CMK (cell line): Measurements from ENCODE around the gene AOX1.
"Not testable (repeated sequence)": the region's sequence is repeated elsewhere in the genome, so short reads cannot be mapped to it uniquely, and the experiment has no call there.

Source experiments
- DNase-seq: peaks from one replicate; pipeline ENCODE4 v3.0.0-alpha.2; 2010; ENCODE audit warnings: low read depth

Gene AOX1

DNA sequence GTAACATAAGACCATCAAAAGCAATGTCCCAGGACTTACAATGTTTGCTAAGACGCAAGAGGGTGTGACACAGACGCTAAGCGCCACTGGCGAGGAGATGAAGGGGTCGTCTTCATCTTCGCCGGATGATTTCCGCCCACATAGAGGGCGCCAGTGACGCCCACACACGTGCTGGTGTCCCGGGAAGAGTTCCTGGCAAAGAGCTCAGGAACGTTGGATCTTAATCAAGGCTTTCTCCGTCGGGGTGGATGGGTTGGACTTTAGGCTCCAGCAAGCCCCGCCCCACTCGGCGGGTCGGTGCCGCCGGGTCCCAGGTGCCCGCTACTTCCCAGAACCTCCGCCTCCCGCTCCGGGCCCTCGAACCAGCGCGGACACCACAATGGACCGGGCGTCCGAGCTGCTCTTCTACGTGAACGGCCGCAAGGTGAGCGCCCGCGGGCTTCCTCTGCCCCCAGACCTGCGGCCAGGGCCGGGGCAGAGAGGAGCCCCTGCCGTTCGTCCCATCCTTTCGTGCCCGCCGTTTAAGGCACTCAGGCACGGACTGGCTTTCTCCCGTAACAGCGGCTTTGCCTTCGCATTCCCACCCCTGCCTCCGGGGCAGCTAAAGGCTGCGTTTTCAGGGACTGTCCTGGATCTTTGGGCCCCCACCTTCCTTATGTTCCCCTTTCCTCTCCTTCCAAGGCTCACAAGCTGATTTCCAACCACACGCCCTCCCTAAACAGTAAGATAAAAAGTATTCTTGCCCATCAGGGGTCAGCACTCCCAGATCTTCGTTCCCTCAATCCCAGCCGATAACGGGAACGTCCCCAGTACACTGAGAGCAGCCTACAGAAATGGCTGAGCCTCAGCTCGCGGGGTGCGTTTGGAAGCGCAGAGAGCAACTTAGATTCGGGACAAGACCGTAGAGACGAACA is at the start of gene AOX1:
Gene AOX1 (plus strand): TSS at position 285 of the 914 bp plus-strand sequence. CDS start 95 bp downstream, at position 380.
- DNase-seq: no peak

DNA sequence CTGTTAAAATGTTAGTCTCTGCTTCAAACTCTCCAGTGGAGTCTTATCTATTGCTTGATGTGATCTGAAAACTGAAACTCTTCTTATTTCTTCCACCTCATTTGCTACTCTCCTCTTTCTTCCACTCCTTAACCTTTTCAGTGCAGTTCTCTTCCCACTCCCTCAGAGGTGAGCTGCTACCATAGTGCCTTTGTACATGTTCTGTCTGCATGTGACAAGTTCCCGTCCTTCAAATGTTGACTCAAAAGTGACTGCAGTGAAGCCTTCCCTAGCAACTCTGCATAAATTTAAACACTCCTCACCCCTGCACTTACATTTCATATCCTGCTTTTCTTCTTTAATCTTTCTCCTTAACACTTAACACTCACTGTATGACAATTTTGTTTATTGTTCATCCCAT is 47.7 kb upstream of the AOX1 start:
- no peak for DNase-seq

DNA sequence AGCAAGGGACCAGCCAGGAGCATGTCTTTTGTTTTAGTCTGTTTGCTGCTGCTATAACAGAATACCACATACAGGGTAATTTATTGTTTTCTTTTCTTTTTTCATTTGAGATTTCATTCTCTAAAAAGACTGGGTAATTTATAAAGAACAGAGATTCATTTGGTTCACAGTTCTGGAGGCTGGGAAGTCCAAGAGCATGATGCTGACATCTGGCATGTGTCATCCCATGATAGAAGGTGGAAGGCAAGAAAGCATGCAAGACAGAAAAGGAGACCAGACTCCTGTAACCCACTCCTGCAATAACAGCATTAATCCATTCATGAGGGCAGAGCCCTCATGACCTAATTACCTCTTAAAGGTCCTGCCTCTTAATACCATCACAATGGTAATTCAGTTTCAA is 45.0 kb upstream of the AOX1 start:
- DNase-seq: no peak

DNA sequence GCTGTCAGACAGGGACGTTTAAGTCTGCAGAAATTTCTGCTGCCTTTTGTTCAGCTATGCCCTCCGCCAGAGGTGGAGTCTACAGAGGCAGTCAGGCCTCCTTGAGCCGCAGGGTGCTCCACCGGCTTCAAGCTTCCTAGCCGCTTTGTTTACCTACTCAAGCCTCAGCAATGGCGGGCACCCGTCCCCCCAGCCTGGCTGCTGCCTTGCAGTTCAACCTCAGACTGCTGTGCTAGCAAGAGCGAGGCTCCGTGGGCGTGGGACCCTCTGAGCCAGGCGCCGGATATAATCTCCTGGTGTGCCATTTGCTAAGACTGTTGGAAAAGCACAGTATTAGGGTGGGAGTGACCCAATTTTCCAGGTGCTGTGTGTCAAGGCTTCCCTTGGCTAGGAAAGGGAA is 19.2 kb upstream of the AOX1 start:
- not testable (repeated sequence) for DNase-seq

DNA sequence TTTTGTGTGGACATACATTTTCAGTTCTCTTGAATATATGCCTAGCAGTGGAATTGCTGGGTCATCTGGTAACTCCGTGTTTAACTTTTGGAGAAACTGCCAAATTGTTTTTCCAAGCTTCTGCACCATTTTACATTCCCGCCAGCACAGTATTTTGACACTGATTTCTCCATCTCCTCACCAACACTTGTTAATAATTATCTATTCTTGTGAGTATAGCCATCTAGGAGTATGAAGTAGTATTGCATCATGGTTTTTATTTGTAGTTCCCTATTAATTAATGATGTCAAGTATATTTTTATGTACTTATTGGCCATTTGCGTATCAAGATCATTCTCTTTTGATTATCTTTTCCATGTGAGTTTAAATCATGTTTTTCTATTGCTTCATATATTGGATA is 17.9 kb upstream of the AOX1 start:
- no peak for DNase-seq

DNA sequence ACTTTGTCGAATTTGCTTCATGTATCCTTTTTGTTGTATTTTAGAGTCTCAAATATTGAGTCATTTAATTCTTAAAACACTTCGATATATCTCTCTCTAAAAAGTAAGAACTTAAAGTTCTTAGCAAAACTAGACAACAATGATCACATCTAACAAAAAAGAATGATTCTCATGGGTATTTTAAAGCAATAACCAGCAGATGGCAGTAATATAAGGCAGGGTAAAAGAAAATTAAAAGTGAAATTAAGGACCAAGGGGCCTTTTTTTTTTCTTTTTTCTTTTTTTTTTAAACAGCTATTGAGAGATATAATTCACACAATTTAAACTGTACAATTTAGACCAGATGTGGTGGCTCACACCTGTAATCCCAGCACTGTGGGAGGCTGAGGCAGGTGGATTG is 9.9 kb upstream of the AOX1 start:
- no peak for DNase-seq

DNA sequence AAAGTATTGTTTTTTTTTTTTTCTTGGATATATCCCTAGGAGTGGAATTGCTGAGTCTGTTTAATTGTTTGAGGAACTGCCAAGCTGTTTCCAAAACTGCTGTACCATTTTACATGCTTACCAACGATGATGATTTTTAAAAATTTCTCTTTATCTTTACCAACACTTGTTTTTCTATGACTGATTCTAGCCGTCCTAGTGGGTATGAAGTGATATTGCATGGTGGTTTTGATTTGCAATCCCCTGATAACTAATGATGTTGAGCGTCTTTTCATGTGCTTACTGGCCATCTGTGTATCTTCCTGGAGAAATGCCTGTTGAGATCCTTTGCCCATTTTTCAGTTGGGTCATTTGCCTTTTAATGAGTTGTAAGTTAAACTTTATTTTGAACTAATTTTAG is 8.8 kb upstream of the AOX1 start:
- no peak for DNase-seq

DNA sequence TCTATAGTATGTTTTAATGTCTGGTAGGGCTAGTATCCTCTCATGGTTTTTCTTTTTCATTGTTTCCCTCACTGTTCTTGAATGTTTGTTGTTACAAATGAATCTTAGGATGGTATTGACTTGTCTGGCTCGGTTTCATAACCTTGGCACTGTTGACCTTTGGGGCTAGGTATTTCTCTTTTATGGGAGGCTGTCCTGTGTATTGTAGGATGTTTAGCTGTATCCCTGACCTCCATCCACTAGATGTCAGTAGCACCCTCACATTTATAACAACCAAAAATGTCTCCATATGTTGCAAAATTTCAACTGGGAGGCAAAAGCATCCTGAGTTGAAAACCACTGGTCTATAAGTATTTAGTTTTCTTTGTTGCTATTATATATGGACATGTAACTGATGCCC is 7.0 kb upstream of the AOX1 start:
- DNase-seq: no peak

DNA sequence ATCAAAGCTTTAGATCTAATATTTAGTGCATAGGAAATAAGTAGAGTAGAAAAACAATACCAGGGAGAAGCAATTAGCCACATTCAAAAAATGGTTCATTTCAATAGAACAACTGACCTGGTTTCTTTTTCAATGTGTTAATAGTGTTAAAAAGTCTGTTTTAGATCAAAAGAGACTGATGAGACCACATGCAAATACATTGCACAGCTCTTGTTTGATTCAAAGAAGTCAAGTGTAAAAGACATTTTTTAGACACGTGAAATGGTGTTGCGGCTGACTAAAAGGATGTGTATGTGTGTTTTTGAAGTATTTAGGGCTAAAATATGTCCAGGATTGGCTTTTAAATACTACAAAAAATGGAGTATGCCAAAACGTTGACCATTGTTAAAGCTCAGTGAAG is 1.2 kb upstream of the AOX1 start:
- DNase-seq: no peak

DNA sequence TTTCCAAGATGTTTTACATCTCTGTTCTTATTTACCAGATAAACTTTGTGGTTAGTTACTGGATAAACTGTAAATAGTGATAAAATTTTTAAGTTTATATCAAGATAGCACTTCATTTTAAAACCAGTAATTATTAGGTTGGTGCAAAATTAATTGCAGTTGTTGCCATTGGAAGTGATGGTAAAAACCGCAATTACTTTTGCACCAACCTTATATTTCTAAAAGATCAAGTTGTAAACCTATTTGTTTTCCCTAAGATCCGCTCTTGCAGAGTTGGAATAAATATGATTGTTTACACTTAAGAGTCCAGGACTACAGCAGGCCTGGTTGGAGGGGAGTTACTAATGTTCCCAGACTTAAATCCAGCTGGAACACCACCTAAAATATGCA is 479 bp upstream of the AOX1 start:
- no peak for DNase-seq

DNA sequence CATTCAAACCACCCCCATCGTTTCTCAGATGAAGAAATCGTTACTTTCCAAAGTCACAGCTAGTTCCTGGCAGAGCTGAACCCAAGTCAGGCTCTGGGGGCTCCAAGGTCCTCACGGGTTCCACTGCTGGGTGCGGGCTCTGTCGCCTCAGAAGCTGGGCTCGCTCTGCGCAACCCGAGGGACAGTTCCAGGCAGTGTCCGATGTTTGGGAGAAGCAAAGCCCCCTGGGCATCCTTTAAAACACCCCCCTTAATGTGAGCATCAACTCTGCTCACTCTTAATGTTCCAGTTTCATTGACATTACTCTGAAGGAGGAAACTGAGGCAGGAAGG is 796 bp downstream of the AOX1 start:
- DNase-seq: no peak

DNA sequence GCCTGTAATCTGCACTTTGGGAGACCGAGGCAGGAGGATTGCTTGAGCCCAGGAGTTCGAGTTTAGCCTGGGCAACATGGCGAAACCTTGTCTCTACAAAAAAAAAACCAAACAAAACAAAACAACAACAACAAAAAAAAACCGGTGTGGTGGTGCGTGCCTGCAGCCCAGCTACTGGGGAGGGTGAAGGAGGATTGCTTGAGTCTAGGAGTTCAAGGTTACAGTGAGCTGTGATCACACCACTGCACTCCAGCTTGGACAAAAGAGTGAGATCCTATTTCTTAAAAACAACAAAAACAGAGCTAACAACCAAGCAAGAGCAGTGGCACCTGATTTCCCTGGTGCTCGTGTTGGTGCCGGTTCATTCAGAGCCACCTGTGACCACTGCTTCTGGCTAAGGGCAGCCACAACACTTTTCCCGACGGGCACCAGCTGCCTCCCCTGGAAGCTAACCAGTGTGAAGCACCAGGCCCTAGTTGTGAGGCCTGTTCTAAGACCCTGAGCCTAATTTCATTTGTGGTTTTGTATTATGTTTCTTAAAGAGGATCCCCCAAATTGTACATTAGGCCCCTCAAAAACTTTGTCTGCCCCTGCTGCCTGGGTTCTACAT is 1.3 kb downstream of the AOX1 start:
- DNase-seq: no peak

DNA sequence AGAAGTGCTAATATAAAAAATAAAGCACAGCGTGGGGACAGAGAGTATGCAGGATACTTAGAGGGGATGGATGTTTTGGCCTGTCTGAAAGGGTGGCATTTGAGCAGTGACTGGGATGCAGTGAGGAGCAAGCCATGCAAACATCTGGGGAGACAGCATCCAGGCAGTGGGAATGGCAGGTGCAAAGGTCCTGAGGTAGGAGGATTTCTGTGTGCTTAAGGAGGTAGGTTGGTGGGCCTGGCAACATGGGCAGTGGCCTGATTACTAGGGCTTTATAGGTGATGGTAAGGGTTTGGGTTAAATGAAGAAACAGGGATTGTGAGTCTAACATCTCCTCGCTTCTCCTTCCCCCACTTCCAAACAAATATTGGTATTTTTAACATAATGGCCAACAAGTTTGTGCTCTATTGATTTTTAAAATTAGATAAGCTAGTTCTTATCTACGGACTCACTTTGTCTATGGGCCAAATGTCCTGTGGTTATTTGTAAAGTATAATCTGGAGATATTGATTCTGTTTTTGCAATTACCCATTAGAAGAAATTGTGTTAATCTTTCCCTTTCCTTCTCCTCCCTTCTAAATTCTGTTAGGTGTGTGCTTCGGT is 2.4 kb downstream of the AOX1 start:
- no peak for DNase-seq

DNA sequence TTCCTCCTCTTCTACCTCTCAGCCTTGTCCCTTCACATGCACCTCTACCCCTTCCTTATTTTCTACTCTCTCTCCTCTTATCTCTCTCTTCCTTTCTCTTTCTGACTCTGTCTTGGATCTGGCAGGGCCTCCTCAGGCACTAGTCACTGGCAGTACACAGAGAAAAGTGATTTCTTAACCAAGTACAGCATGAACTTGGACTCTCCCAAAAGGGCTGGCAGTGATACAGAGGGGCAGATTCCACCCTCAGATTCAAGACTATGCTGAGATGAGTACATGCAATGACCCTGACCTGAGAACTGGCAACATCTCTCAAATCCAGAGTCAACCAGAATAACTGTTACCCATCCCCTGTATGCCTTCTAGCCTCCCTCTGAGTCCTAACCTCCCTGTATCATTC is 4.3 kb downstream of the AOX1 start:
- DNase-seq: no peak

DNA sequence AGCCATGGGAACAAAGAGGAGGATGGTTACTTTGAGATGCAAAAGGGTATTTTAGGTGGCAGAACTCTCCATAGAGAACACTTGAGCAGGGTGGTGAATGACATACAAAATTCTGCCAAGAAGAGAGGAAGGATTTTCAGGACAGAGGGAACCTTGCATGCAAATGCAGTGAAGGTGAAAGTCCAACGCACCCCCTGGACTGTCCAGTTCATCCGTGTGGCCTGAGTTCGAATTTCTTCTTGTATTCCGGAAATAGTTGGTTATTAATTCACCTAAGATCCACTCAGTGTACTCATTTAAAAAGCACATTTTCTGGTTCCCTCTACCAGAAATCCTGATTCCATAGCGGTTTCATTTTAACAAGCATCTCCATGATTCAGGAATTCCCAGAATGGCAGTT is 5.5 kb downstream of the AOX1 start:
- DNase-seq: no peak

DNA sequence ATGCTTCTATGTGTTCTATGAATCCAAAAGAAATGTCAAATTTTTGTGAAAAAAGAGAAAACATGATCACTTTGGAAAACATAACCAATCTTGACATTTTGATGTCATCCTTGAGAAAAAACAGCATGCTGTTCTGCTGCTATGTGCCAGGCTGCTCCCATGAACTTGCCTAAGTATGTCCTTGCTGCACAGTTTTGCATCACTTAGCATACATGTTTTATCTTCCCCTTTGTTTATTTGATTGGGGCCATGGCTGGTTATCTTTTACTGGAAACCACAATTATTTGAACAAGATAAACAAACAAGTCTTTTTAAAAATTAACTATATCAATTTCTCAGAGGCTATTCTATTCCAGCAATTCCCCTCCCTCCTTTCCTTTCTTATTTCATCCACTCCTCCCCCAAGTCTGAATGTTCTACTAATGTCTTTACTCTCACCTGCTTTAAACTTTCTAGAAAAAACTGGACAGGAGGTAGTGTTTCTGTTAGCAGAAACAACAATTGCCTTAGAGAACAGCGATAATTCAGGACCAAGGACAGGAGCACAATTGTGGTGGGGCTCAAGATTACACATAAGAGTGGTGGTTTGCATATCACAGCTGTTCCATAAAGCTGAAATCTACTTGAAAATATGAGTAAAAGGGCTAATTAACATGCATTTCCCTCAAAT is 6.7 kb downstream of the AOX1 start:
- no peak for DNase-seq

DNA sequence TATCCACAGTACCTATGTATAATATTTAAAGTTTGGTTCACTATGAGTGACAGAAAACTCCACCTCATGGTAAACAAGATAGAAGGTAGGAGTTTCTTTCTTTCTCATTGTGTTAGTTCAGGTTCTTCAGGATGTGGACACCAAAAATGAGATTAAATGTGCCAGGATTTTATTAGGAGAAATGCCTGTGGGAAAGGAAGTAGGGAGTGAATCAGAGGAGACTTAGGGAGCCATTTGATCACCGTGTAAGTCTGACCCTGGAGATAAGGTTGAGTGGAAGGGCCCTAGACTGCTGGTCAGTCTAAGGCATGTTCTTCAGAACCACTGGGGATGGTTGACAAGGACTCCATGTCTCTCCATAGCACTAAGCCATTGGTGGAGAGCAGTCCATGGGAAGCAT is 8.1 kb downstream of the AOX1 start:
- DNase-seq: no peak

DNA sequence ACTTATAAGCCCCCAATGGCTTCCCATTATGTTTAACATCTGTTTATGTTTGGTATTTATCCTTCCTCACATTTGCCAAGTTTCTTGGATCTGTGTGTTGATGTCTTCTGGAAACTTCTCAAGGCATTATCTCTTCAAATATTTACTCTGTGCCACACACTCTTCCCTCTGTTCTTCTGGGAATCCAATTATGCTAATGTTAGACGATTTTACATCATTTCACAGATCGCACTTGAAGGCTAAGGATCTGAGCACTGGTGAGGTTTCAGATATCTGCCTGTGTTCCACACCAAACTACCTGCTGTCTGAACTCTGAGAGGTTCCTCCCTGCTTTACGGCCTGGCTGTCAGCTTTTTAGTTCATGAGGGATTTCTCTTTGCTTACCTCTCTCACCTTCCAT is 10.1 kb downstream of the AOX1 start:
- DNase-seq: no peak

DNA sequence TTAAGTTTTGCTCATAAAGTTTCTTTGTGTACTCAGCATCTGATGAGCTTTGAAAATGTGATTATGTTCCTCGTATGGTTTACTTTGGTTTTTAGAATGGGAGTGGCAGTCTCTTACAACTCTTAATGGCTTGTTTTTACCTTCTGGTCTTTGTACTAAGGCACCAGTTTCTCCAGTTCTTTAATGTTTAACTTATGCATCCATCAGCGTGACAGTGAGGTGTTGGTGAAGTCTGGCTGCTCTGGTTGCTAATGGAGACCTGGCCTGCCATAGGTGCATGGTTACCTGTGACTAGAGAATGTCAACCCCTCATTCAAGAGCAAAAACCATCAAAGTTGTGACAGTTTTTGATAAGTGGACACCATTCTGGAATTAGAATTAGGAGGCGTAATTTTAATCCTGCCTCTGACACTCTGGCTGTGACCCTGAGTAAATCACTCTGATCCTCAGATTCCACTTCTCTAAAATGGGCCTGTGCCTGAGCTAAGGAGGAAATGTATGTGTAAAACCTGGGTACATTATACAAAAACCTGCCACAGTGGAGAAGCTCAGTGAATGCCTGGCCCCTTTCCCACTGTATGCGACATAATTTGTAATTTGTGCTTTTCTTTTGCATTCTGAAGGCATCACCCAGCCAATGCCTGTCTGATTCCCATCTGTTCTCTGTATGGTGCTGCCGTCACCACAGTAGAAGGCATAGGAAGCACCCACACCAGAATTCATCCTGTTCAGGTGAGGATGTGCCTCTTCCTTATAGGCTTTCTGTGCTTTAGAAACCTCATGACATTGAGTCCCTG is 11.2 kb downstream of the AOX1 start:
- DNase-seq: no peak

DNA sequence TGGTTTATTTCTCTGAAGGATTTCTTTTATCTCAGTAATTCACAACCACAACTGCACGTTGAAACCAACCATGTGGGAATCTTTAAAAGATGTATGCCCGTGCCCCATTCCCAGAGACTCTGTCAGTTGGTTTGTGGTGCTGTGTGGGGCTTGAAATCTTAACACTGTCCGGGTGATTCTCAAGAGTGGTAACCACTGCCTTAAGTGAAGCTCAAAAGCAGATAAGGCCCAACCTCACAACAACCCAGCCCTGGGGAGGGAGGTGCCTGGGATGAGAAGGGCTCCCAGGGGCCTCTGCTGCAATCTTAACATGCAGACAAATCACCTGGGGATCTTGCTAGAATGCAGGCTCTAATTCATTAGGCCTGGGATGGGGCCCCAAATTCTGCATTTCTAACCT is 13.4 kb downstream of the AOX1 start:
- no peak for DNase-seq

DNA sequence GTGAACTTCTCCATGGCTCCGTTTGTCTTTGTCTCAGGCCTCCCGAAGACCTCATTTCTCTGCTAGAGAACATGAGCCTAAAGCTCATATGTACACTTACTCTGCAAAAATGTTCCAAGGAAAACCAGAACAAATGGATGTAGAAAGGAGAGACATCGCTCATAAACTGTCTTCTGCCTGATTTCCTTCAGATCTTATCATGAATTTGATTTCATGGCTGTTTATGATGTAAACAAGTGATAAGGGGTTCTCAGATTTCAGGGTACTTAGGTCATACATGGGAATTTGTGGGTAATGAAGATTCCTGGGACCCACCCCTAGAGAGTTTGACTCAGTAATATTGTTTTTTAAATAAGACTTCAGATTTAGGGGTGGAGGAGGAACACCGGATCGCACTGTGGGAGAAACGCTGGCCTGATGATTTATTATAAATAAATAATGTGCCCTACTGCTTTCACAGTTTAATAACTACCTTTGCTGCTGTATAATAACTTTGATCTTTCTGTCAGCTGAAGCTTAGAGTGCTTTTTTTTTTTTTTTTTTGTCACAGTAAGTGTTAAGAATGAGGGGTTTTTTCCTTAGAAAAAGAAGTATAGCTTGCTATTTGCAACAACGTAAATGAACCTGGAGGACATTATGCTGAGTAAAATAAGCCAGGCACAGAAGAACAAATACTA is 14.9 kb downstream of the AOX1 start:
- no peak for DNase-seq

DNA sequence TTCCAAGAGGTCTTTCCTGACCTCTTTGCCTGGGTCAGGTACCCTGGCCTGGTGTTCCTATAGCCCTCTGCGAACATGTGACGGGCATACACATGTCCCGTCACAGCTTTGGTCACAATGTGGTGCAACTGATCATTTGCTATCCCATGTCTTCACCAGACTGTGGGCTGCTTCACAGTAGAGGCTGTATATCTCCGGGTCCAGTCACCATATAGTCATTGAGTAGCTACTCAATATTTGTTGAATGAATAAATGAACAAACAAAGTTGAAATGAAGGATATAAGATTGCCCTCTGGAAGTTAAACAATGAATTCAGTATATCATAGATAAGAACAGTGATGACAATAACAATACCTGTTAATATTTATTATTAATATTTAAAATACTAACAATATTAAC is 16.8 kb downstream of the AOX1 start:
- DNase-seq: no peak
